Spleen (tissue), 7 donors: ENCODE results near the gene CST9L.

ENCODE experiments used
- CTCF ChIP-seq, 11 experiments: fragments of 200-600 bp in 7 of 11; fragments of 450-650 bp in 4 of 11; sonication (generic) in 4 of 11; IDR thresholded peaks in 8 of 11; conservative IDR thresholded peaks in 3 of 11; 1 replicate in 7 of 11; 2 replicates in 4 of 11; pipeline versions ENCODE4 v1.4.0 to v1.8.0; 2016 to 2021; ENCODE audit warnings: antibody characterized with exemption in 11 of 11, inconsistent platforms in 4 of 11, mild to moderate bottlenecking in 1 of 11
- POLR2A ChIP-seq, 3 donors: fragments of 450-650 bp; IDR thresholded peaks; one replicate each; pipeline ENCODE4 v1.5.1; 2017; ENCODE audit warnings: antibody characterized with exemption in 3 of 3, mild to moderate bottlenecking in 1 of 3
- POLR2AphosphoS5 ChIP-seq, 3 donors: sonication (generic); formaldehyde crosslinking; IDR thresholded peaks; one replicate each; pipeline ENCODE4 v1.5.1; 2017; ENCODE audit warnings: antibody characterized with exemption in 3 of 3
- donor health status: DM: no; HTN: no; CAD: no; lungs with moderate emphysema.
- donor health status: DM: no; HTN: no; CAD: no.
- donor health status: DM: no; HTN: no; CAD: no.

- TF ChIP-seq CTCF (IDR thresholded peaks at IDR 0.05 in 8 of 11, conservative IDR thresholded peaks at IDR 0.05 in 3 of 11) (no peak), POLR2A (IDR thresholded peaks at IDR 0.05) (no peak), POLR2AphosphoS5 (IDR thresholded peaks at IDR 0.05) (no peak)
Observed at GRCh38 chr20:23574977-23575376, 6.7 kb upstream of the CST9L start.
